Ovary (tissue), 9 donors: Measurements from ENCODE around the gene UFD1. TPM values are rescaled to one million over a fixed set of nuclear protein-coding genes. Genes with fewer than 3 reads are reported as not detected.
"Not testable (repeated sequence)": the region's sequence is repeated elsewhere in the genome, so short reads cannot be mapped to it uniquely, and the experiment has no call there.

Experiments used
- DNase-seq, 5 donors: peaks; one replicate each; pipeline ENCODE4 v3.0.0-alpha.2; 2019 to 2020
- H3K27ac ChIP-seq, 2 donors: fragments of 200-600 bp; one replicate each; pipeline versions ENCODE4 v1.5.1 to v1.8.0; 2019 to 2022
- H3K27me3 ChIP-seq: fragments of 200-600 bp; one replicate; pipeline ENCODE4 v1.8.0; 2022
- H3K36me3 ChIP-seq: fragments of 200-600 bp; sonication (generic); one replicate; pipeline ENCODE4 v1.5.1; 2019
- H3K4me1 ChIP-seq: one replicate; pipeline ENCODE4 v1.8.1; 2013; ENCODE audit warnings: mild to moderate bottlenecking, moderate library complexity; ENCODE audit not compliant: insufficient read depth
- H3K4me3 ChIP-seq: fragments of 200-600 bp; sonication (generic); one replicate; pipeline ENCODE4 v1.5.1; 2017
- H3K9me3 ChIP-seq, 2 donors: fragments of 200-600 bp in 1 of 2; sonication (generic) in 1 of 2; one replicate each; pipeline versions ENCODE4 v1.5.1 to v1.8.1; 2013 to 2019; ENCODE audit warnings: mild to moderate bottlenecking in 1 of 2, moderate library complexity in 1 of 2
- CTCF ChIP-seq, 3 donors: fragments of 450-650 bp in 2 of 3; fragments of 200-600 bp in 1 of 3; IDR thresholded peaks; one replicate each; pipeline versions ENCODE4 v1.5.1 to v1.8.0; 2016 to 2022; ENCODE audit warnings: antibody characterized with exemption in 3 of 3, mild to moderate bottlenecking in 1 of 3
- EP300 ChIP-seq: sonication (generic); formaldehyde crosslinking; IDR thresholded peaks from one replicate; pipeline ENCODE4 v1.6.1; 2017; ENCODE audit warnings: antibody characterized with exemption
- POLR2A ChIP-seq: fragments of 450-650 bp; IDR thresholded peaks from one replicate; pipeline ENCODE4 v1.6.1; 2017; ENCODE audit warnings: antibody characterized with exemption, mild to moderate bottlenecking, moderate library complexity
- whole genome bisulfite sequencing, 3 donors: extraction: QIAGEN DNeasy Blood & Tissue Kit in 1 of 3; methylation state at CpG; one replicate each; pipeline versions ENCODE4 v1.1.5 to v1.1.7; 2013 to 2017; 5-methylcytosine and 5-hydroxymethylcytosine counted together
- intact Hi-C, 4 donors: fragments of 100-400 bp; cut with DNase I; formaldehyde crosslinking; loops; one replicate each; pipeline versions ENCODE4 v1.11.0 to v1.15.1; 2022 to 2023
- polyA plus RNA-seq, 2 donors: library from polyadenylated mRNA; stranded (reverse); fragments of 200-250 nt in 1 of 2; fragments of 350-450 nt in 1 of 2; fragmentation: Illumina TruSeq in 1 of 2; extraction: RNeasy Lipid Tissue Mini Kit (QIAGEN cat#74804) in 1 of 2; gene quantifications; one replicate each; pipeline ENCODE4 v1.2.3, GENCODE V29; 2013 to 2014
- total RNA-seq, 7 donors: library from RNA; depleted of rRNA in 2 of 7; stranded (reverse); fragments of >200 nt in 2 of 7; fragmentation: NEBNext Ultra II Directional in 3 of 7; extraction: Animal tissue kit (Norgen Biotek cat#: 25700) in 3 of 7; gene quantifications; one replicate each; pipeline versions ENCODE4 v1.1.0 to v1.2.4, GENCODE V29; 2016 to 2023
- donor health status: DM: no; HTN: no; CAD: no; lungs with moderate emphysema.
- donor health status: DM: no; HTN: no; CAD: no.
- donor health status: Bipolar disorder and iron deficiency.
- donor health status: DM: yes; HTN: yes; CAD: no.
- donor health status: DM: no; HTN: no; CAD: no.
- donor health status: DM: yes; HTN: yes; CAD: no.

UFD1 gene
- total and polyA plus RNA-seq, 9 donors: 19.9 to 84.5 (median 34.1) TPM

- Histone ChIP-seq H3K27ac (no peak overlapping the region), H3K4me1 (peaks cover 3% of the 10 kb centered on the region), H3K36me3 (no peaks in the 10 kb centered on the region), H3K27me3 (no peaks in the 10 kb centered on the region), H3K4me3 (no peak overlapping the region), H3K9me3 (no peaks in the 10 kb centered on the region)
- intact Hi-C loops: no loop called here
- no peak for TF ChIP-seq EP300
- TF ChIP-seq CTCF (IDR thresholded peaks at IDR 0.05): no peak
- TF ChIP-seq POLR2A: no peak
- no peak for DNase-seq
- 98 to 100% (median 98%) methylated on average over 2 of the region's 2 CpGs for WGBS, 3 donors
Observed at GRCh38 chr22:19442166-19442565, 36.8 kb downstream of the UFD1 start.

GRCh38 chr22:19440411-19441195 lies 38.4 kb downstream of the UFD1 start:
- Histone ChIP-seq H3K27me3 (no peaks in the 10 kb centered on the region), H3K27ac (no peak overlapping the region), H3K4me3 (no peak overlapping the region), H3K36me3 (no peaks in the 10 kb centered on the region), H3K9me3 (no peaks in the 10 kb centered on the region), H3K4me1 (no peaks in the 10 kb centered on the region)
- intact Hi-C loops: no loop called here
- no peak for DNase-seq
- TF ChIP-seq POLR2A (no peak), EP300 (no peak), CTCF (IDR thresholded peaks at IDR 0.05) (no peak)
- WGBS, 3 donors: 70 to 83% (median 82%) methylated on average over 7 to 8 of the region's 8 CpGs

- H3K4me3 ChIP-seq: no peak overlapping the region
- H3K27ac ChIP-seq: no peak overlapping the region
Observed at GRCh38 chr22:19438298-19438697, 40.7 kb downstream of the UFD1 start.

GRCh38 chr22:19436444-19437161 lies 42.4 kb downstream of the UFD1 start:
- H3K36me3 ChIP-seq, DNase-seq, H3K27ac ChIP-seq, H3K9me3 ChIP-seq, intact Hi-C loops, H3K27me3 ChIP-seq, H3K4me1 ChIP-seq, H3K4me3 ChIP-seq: not testable (repeated sequence)
- 87 to 92% (median 91%) methylated on average over 9 of the region's 9 CpGs for WGBS, 3 donors

More at GRCh38 chr22:19438298-19438697, 40.7 kb downstream of the UFD1 start:
- WGBS, 3 donors: 87 to 93% (median 87%) methylated on average over 7 of the region's 7 CpGs
- TF ChIP-seq POLR2A: no peak
- TF ChIP-seq CTCF (IDR thresholded peaks at IDR 0.05): no peak
- TF ChIP-seq EP300: no peak
- Histone ChIP-seq H3K27me3 (no peaks in the 10 kb centered on the region), H3K4me1 (no peaks in the 10 kb centered on the region), H3K36me3 (no peaks in the 10 kb centered on the region), H3K9me3 (no peaks in the 10 kb centered on the region)
- intact Hi-C loops: no loop called here
- no peak for DNase-seq
